Measurements from ENCODE around the gene ATXN1L.

- no peak for TF ChIP-seq CTCF (IDR thresholded peaks at IDR 0.05)
- peak in 2 of 4 donors; percentile 53 to 79 for TF ChIP-seq POLR2A (IDR thresholded peaks at IDR 0.05)
- no peak for TF ChIP-seq EP300 (IDR thresholded peaks at IDR 0.05)
Measured at GRCh38 chr16:71894921-71895678, 49.3 kb downstream of the ATXN1L start, which contains the start of gene IST1.
